ENCODE results near the gene HEPH. TPM values are rescaled to one million over a fixed set of nuclear protein-coding genes. Genes with fewer than 3 reads are reported as not detected.
"Not testable (repeated sequence)": the region's sequence is repeated elsewhere in the genome, so short reads cannot be mapped to it uniquely, and the experiment has no call there.

HEPH gene, protein sequence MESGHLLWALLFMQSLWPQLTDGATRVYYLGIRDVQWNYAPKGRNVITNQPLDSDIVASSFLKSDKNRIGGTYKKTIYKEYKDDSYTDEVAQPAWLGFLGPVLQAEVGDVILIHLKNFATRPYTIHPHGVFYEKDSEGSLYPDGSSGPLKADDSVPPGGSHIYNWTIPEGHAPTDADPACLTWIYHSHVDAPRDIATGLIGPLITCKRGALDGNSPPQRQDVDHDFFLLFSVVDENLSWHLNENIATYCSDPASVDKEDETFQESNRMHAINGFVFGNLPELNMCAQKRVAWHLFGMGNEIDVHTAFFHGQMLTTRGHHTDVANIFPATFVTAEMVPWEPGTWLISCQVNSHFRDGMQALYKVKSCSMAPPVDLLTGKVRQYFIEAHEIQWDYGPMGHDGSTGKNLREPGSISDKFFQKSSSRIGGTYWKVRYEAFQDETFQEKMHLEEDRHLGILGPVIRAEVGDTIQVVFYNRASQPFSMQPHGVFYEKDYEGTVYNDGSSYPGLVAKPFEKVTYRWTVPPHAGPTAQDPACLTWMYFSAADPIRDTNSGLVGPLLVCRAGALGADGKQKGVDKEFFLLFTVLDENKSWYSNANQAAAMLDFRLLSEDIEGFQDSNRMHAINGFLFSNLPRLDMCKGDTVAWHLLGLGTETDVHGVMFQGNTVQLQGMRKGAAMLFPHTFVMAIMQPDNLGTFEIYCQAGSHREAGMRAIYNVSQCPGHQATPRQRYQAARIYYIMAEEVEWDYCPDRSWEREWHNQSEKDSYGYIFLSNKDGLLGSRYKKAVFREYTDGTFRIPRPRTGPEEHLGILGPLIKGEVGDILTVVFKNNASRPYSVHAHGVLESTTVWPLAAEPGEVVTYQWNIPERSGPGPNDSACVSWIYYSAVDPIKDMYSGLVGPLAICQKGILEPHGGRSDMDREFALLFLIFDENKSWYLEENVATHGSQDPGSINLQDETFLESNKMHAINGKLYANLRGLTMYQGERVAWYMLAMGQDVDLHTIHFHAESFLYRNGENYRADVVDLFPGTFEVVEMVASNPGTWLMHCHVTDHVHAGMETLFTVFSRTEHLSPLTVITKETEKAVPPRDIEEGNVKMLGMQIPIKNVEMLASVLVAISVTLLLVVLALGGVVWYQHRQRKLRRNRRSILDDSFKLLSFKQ
- not detected in 2 replicates for total RNA-seq

- H3K36me3 Mint-ChIP-seq (ENCODE audit: low read depth) = no peaks in the 10 kb centered on the region
- H3K27me3 Mint-ChIP-seq = peaks cover 1% of the 10 kb centered on the region
- ATAC-seq (ENCODE audit: low read depth) (no peak), DNase-seq (no peak)
- TF ChIP-seq, protein P1, sequence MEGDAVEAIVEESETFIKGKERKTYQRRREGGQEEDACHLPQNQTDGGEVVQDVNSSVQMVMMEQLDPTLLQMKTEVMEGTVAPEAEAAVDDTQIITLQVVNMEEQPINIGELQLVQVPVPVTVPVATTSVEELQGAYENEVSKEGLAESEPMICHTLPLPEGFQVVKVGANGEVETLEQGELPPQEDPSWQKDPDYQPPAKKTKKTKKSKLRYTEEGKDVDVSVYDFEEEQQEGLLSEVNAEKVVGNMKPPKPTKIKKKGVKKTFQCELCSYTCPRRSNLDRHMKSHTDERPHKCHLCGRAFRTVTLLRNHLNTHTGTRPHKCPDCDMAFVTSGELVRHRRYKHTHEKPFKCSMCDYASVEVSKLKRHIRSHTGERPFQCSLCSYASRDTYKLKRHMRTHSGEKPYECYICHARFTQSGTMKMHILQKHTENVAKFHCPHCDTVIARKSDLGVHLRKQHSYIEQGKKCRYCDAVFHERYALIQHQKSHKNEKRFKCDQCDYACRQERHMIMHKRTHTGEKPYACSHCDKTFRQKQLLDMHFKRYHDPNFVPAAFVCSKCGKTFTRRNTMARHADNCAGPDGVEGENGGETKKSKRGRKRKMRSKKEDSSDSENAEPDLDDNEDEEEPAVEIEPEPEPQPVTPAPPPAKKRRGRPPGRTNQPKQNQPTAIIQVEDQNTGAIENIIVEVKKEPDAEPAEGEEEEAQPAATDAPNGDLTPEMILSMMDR (IDR thresholded peaks at IDR 0.05) = no peak
- POLR2A ChIA-PET = no interaction called here
- no peaks in the 10 kb centered on the region for H3K4me1 Mint-ChIP-seq
- H3K27ac Mint-ChIP-seq = no peak within 1 kb of the TSS
- no peaks in the 10 kb centered on the region for H3K9me3 Mint-ChIP-seq
- intact Hi-C loops (cut with micrococcal nuclease) = no loop called here
- CTCF ChIA-PET = no interaction called here
- no peak within 1 kb of the TSS for H3K4me3 Mint-ChIP-seq
These were observed at the start of gene HEPH for GRCh38 chrX:66163849-66164411. HEPH (plus strand) TSS chrX:66164247; CDS start chrX:66170571, 6,324 bp downstream.

GRCh38 chrX:66118722-66119121, 45.3 kb upstream of the HEPH start:
- DNase-seq; H3K27me3 Mint-ChIP-seq; CTCF ChIA-PET; intact Hi-C loops (cut with micrococcal nuclease); H3K4me1 Mint-ChIP-seq; H3K9me3 Mint-ChIP-seq; H3K36me3 Mint-ChIP-seq (ENCODE audit: low read depth); ATAC-seq (ENCODE audit: low read depth); H3K27ac Mint-ChIP-seq; H3K4me3 Mint-ChIP-seq; POLR2A ChIA-PET: not testable (repeated sequence)

DNA sequence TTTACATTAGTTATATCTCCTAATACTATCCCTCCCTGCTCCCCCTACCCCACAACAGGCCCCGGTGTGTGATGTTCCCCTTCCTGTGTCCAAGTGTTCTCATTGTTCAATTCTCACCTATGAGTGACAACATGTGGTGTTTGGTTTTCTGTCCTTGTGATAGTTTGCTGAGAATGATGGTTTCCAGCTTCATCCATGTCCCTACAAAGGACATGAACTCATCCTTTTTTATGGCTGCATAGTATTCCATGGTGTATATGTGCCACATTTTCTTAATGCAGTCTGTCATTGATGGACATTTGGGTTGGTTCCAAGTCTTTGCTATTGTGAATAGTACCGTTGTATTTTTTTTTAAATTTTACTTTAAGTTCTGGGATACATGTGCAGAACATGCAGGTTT, 42.7 kb upstream of the HEPH start:
- DNase-seq; H3K36me3 Mint-ChIP-seq (ENCODE audit: low read depth); H3K4me1 Mint-ChIP-seq; ATAC-seq (ENCODE audit: low read depth); H3K27me3 Mint-ChIP-seq; H3K27ac Mint-ChIP-seq; intact Hi-C loops (cut with micrococcal nuclease); POLR2A ChIA-PET; H3K9me3 Mint-ChIP-seq; H3K4me3 Mint-ChIP-seq; CTCF ChIA-PET: not testable (repeated sequence)

DNA sequence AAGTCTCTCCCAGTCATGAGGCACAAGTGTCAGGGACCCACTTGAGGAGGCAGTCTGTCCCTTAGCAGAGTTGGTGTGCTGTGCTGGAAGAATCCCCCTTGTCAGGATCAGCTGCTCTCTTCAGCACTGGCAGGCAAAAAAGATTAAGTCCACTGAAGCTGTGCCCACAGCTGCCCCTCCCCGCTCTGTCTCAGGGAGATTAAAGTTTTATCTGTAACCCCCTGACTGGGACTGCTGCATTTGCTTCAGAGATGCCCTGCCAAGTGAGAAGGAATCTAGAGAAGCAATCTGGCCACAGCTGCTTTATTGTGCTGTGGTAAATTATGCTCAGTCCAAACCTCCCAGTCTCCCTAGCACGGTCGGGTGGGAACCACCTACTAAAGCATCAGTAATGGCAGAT, 37.4 kb upstream of the HEPH start:
- intact Hi-C loops (cut with micrococcal nuclease) = no loop called here
- ATAC-seq (ENCODE audit: low read depth) = no peak
- DNase-seq = no peak
- Mint-ChIP-seq H3K27me3 (no peaks in the 10 kb centered on the region), H3K9me3 (peaks cover 5% of the 10 kb centered on the region), H3K4me1 (peaks cover 6% of the 10 kb centered on the region), H3K36me3 (ENCODE audit: low read depth) (no peaks in the 10 kb centered on the region), H3K4me3 (no peak overlapping the region), H3K27ac (no peak overlapping the region)
- CTCF ChIA-PET = no interaction called here
- POLR2A ChIA-PET = no interaction called here
- TF ChIP-seq, protein P1 (IDR thresholded peaks at IDR 0.05) = no peak

GRCh38 chrX:66130469-66130868, 33.6 kb upstream of the HEPH start:
- no peak overlapping the region for H3K27ac Mint-ChIP-seq
- POLR2A ChIA-PET = no interaction called here
- intact Hi-C loops (cut with micrococcal nuclease) = no loop called here
- CTCF ChIA-PET = no interaction called here
- no peak for ATAC-seq (ENCODE audit: low read depth)
- DNase-seq = no peak
- TF ChIP-seq, protein P1 (IDR thresholded peaks at IDR 0.05) = no peak
- H3K36me3 Mint-ChIP-seq (ENCODE audit: low read depth) = no peaks in the 10 kb centered on the region
- no peak overlapping the region for H3K4me3 Mint-ChIP-seq
- H3K27me3 Mint-ChIP-seq = no peaks in the 10 kb centered on the region
- no peaks in the 10 kb centered on the region for H3K4me1 Mint-ChIP-seq
- no peaks in the 10 kb centered on the region for H3K9me3 Mint-ChIP-seq

DNA sequence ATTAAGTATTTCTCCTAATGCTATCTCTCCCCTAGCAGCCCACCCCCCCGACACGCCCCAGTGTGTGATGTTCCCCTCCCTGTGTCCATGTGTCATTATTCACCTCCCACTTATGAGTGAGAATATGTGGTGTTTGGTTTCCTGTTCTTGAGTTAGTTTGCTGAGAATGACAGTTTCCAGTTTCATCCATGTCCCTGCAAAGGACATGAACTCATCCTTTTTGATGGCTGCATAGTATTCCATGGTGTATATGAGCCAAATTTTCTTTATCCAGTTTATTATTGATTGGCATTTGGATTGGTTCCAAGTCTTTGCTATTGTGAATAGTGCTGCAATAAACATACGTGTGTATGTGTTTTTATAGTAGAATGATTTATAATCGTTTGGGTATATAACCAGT, 28.8 kb upstream of the HEPH start:
- intact Hi-C loops (cut with micrococcal nuclease); H3K4me1 Mint-ChIP-seq; H3K36me3 Mint-ChIP-seq (ENCODE audit: low read depth); H3K27me3 Mint-ChIP-seq; ATAC-seq (ENCODE audit: low read depth); H3K27ac Mint-ChIP-seq; H3K4me3 Mint-ChIP-seq; POLR2A ChIA-PET; DNase-seq; CTCF ChIA-PET; H3K9me3 Mint-ChIP-seq: not testable (repeated sequence)

All from activated B cell treated with CpG ODN at 0.5 μM for 24 hours (primary cell).